Measurements from ENCODE around the gene SMDT1.
"Not testable (repeated sequence)": the region's sequence is repeated elsewhere in the genome, so short reads cannot be mapped to it uniquely, and the experiment has no call there.

Gene SMDT1

GRCh38 chr22:42115420-42115830, 35.9 kb downstream of the SMDT1 start:
- not testable (repeated sequence) for DNase-seq

DNA sequence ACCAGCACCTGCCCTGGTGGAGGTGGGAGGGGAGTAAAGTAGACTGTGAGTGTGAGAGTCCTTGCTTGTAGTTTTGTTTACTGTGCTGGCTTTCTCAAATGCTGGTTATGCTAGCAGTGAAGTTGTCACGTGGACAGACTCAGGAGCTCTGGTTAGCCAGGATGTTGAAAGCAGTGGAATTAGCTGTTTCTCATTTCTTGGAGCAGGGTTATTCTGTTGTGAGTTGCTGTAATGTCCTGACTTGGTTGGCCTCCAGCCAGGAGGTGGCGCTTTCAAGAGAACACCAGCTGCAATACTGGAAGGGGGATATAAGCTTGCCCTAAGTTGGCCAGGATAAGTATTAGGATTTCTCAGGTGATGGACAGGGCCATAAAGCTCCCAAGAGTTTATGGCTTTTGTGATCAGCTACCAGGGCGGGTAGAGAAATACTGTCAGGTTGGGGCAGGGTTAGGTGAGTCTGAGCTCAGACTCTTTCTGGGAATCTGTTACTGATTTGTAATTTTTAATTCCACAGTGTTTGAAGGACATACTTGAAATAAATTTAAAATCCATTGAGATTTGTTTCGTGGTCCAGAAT, 37.4 kb downstream of the SMDT1 start:
- DNase-seq = no peak

- not testable (repeated sequence) for DNase-seq
Measured at GRCh38 chr22:42120231-42121021, 40.9 kb downstream of the SMDT1 start.

GRCh38 chr22:42123529-42123928, 44.0 kb downstream of the SMDT1 start:
- not testable (repeated sequence) for DNase-seq

DNA sequence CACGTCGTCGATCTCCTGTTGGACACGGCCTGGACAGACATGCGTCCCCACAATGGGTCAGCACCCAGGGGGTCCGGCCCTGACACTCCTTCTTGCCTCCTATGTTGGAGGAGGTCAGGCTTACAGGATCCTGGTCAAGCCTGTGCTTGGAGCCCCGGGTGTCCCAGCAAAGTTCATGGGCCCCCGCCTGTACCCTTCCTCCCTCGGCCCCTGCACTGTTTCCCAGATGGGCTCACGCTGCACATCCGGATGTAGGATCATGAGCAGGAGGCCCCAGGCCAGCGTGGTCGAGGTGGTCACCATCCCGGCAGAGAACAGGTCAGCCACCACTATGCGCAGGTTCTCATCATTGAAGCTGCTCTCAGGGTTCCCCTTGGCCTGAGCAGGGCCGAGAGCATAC, 48.1 kb downstream of the SMDT1 start:
- no peak for DNase-seq

DNA sequence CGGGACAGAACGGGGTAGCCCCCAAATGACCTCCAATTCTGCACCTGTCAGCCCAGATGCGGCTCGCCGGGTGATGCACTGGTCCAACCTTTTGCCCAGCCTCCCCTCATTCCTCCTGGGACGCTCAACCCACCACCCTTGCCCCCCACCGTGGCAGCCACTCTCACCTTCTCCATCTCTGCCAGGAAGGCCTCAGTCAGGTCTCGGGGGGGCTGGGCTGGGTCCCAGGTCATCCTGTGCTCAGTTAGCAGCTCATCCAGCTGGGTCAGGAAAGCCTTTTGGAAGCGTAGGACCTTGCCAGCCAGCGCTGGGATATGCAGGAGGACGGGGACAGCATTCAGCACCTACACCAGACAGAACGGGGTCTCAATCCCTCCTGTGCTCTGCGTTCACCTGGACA, 48.5 kb downstream of the SMDT1 start:
- not testable (repeated sequence) for DNase-seq

DNA sequence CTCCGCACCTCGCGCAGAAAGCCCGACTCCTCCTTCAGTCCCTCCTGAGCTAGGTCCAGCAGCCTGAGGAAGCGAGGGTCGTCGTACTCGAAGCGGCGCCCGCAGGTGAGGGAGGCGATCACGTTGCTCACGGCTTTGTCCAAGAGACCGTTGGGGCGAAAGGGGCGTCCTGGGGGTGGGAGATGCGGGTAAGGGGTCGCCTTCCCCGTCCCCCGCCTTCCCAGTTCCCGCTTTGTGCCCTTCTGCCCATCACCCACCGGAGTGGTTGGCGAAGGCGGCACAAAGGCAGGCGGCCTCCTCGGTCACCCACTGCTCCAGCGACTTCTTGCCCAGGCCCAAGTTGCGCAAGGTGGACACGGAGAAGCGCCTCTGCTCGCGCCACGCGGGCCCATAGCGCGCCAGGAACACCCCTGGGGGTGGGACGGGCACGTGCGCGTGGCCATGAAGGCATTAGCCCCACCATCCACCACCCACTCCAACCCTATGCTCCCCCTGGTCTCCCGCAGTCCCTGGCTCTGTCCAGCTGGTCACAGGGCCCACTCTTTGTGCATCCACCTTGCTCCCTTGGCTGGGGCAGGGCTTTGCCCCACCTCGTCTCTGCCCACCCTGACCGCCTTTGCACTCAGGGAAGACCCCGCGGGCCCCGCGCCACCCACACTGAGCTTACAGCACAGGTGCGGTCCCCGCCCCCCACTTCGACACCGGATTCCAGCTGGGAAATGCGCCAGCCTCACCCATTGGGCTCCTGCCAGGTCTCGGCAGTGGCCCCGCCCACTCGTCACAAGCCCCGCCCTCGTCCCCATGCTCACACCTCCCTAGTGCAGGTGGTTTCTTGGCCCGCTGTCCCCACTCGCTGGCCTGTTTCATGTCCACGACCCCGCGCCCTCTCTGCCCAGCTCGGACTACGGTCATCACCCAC, 49.5 kb downstream of the SMDT1 start:
- peak; percentile 58 for DNase-seq

- not testable (repeated sequence) for DNase-seq
Measured at GRCh38 chr22:42130182-42130581, 50.7 kb downstream of the SMDT1 start.

GRCh38 chr22:42130639-42131431, 51.3 kb downstream of the SMDT1 start, which contains the start of gene CYP2D6:
TSS of gene CYP2D6 (minus strand) at chr22:42130810. CDS start at chr22:42130791, 19 bp downstream.
- DNase-seq = not testable (repeated sequence)

DNA sequence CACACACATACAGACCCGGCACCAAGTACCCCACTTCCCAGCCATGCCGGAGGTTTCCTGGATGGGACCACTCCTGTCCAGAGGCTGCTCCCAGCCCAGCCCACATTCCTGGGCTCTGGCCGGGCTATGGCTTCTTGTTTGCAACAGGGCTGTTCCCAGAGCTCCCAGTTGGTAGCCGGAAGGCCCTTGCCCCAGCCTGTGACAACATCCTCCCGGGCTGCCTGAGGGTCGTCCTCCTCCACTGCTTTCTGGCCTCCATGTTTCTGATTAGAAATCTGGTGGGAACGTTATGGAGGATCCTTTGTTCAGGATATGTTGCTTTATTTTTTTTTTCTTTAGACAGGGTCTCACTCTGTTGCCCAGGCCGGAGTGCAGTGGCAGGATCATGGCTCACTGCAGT, 52.1 kb downstream of the SMDT1 start:
- DNase-seq = no peak

- no peak for DNase-seq
Measured at GRCh38 chr22:42132457-42132856, 53.0 kb downstream of the SMDT1 start.
